ENCODE data around the gene PDE3B. TPM values are rescaled to one million over a fixed set of nuclear protein-coding genes. Genes with fewer than 3 reads are reported as not detected.
"Not testable (repeated sequence)": the region's sequence is repeated elsewhere in the genome, so short reads cannot be mapped to it uniquely, and the experiment has no call there.

Gene PDE3B
- polyA plus RNA-seq = 10 to 100 TPM in 1 of 4 donors, 1 to 10 TPM in 1, under 1 TPM in 2; 0.67 to 25.8 (median 2.4) TPM
- long read RNA-seq, donor 1, full-length matches to known transcripts = 2 of 2 reads
- long read RNA-seq, donor 1, partial matches to known transcripts = 0 of 2 reads
- long read RNA-seq, donor 1, other reads (novel, unspliced or antisense) = 0 of 2 reads
- long read RNA-seq, donor 2, full-length matches to known transcripts = 1 of 1 reads
- long read RNA-seq, donor 2, partial matches to known transcripts = 0 of 1 reads
- long read RNA-seq, donor 2, other reads (novel, unspliced or antisense) = 0 of 1 reads
- long read RNA-seq, donor 3 = 0 reads
- long read RNA-seq, donor 4 = 0 reads
- long read RNA-seq, donor 5, full-length matches to known transcripts = 1 of 1 reads
- long read RNA-seq, donor 5, partial matches to known transcripts = 0 of 1 reads
- long read RNA-seq, donor 5, other reads (novel, unspliced or antisense) = 0 of 1 reads
- long read RNA-seq, donor 6, full-length matches to known transcripts = 1 of 1 reads
- long read RNA-seq, donor 6, partial matches to known transcripts = 0 of 1 reads
- long read RNA-seq, donor 6, other reads (novel, unspliced or antisense) = 0 of 1 reads
- long read RNA-seq, donor 7 = 0 reads
- long read RNA-seq, donor 8 = 0 reads
- long read RNA-seq, donor 9 = 0 reads
- long read RNA-seq, donor 10 = 0 reads

GRCh38 chr11:14643697-14644225, at the start of gene PDE3B:
PDE3B (plus strand) TSS chr11:14643804; CDS start chr11:14644076, 272 bp downstream.
- H3K4me1 ChIP-seq (ENCODE audit: control insufficient read depth in 3 of 3, insufficient read depth in 2 of 3, low read depth in 1 of 3, low read length in 2 of 3) = peaks cover 0 to 8% (median 0%) of the 10 kb centered on the region in 3 donors
- no peak for FAIRE-seq
- H3K27me3 ChIP-seq (ENCODE audit: control insufficient read depth in 3 of 3, insufficient read depth in 3 of 3, low read length in 3 of 3) = no peaks in the 10 kb centered on the region
- H3K9me3 ChIP-seq (ENCODE audit: control insufficient read depth in 2 of 2, insufficient read depth in 1 of 2, low read depth in 1 of 2, low read length in 1 of 2) = no peaks in the 10 kb centered on the region
- peak within 1 kb of the TSS; percentile 62 to 96 (median 75) for H3K27ac ChIP-seq (ENCODE audit: low read depth in 1 of 3, low read length in 2 of 3)
- H3K4me3 ChIP-seq (ENCODE audit: low read depth in 1 of 3, low read length in 3 of 3) = peak within 1 kb of the TSS; percentile 78 to 95 (median 86)
- H3K36me3 ChIP-seq (ENCODE audit: control insufficient read depth in 3 of 3, insufficient read depth in 2 of 3, low read depth in 1 of 3, low read length in 3 of 3) = no peaks in the 10 kb centered on the region
- WGBS, 3 donors = 0 to 1% (median 0%) methylated on average over 48 to 59 of the region's 59 CpGs
- peak; percentile 79 to 89 for DNase-seq

- not testable (repeated sequence) for H3K9me3 ChIP-seq (ENCODE audit: control insufficient read depth in 2 of 2, insufficient read depth in 1 of 2, low read depth in 1 of 2, low read length in 1 of 2); H3K4me1 ChIP-seq (ENCODE audit: control insufficient read depth in 3 of 3, insufficient read depth in 2 of 3, low read depth in 1 of 3, low read length in 2 of 3); H3K27ac ChIP-seq (ENCODE audit: low read depth in 1 of 3, low read length in 2 of 3); H3K36me3 ChIP-seq (ENCODE audit: control insufficient read depth in 3 of 3, insufficient read depth in 2 of 3, low read depth in 1 of 3, low read length in 3 of 3); DNase-seq; FAIRE-seq; H3K27me3 ChIP-seq (ENCODE audit: control insufficient read depth in 3 of 3, insufficient read depth in 3 of 3, low read length in 3 of 3); H3K4me3 ChIP-seq (ENCODE audit: low read depth in 1 of 3, low read length in 3 of 3)
- 61 to 80% (median 78%) methylated on average over 1 of the region's 1 CpG for WGBS, 3 donors
These were observed 48.3 kb upstream of the PDE3B start for GRCh38 chr11:14595261-14595660.

GRCh38 chr11:14607713-14608112, 35.9 kb upstream of the PDE3B start:
- DNase-seq (no peak), FAIRE-seq (no peak)
- H3K27me3 ChIP-seq (ENCODE audit: control insufficient read depth in 3 of 3, insufficient read depth in 3 of 3, low read length in 3 of 3) = no peaks in the 10 kb centered on the region
- no peak overlapping the region for H3K4me3 ChIP-seq (ENCODE audit: low read depth in 1 of 3, low read length in 3 of 3)
- H3K4me1 ChIP-seq (ENCODE audit: control insufficient read depth in 3 of 3, insufficient read depth in 2 of 3, low read depth in 1 of 3, low read length in 2 of 3) = peaks cover 0 to 7% (median 0%) of the 10 kb centered on the region in 3 donors
- peaks cover 0 to 2% (median 0%) of the 10 kb centered on the region in 3 donors for H3K36me3 ChIP-seq (ENCODE audit: control insufficient read depth in 3 of 3, insufficient read depth in 2 of 3, low read depth in 1 of 3, low read length in 3 of 3)
- H3K27ac ChIP-seq (ENCODE audit: low read depth in 1 of 3, low read length in 2 of 3) = no peak overlapping the region
- H3K9me3 ChIP-seq (ENCODE audit: control insufficient read depth in 2 of 2, insufficient read depth in 1 of 2, low read depth in 1 of 2, low read length in 1 of 2) = peaks cover 0 to 5% of the 10 kb centered on the region in 2 donors

GRCh38 chr11:14609902-14610301, 33.7 kb upstream of the PDE3B start:
- Histone ChIP-seq H3K9me3 (ENCODE audit: control insufficient read depth in 2 of 2, insufficient read depth in 1 of 2, low read depth in 1 of 2, low read length in 1 of 2) (peaks cover 0 to 5% of the 10 kb centered on the region in 2 donors), H3K27ac (ENCODE audit: low read depth in 1 of 3, low read length in 2 of 3) (peak overlapping the region in 1 of 3 donors; percentile 18), H3K27me3 (ENCODE audit: control insufficient read depth in 3 of 3, insufficient read depth in 3 of 3, low read length in 3 of 3) (no peaks in the 10 kb centered on the region), H3K4me1 (ENCODE audit: control insufficient read depth in 3 of 3, insufficient read depth in 2 of 3, low read depth in 1 of 3, low read length in 2 of 3) (peaks cover 0 to 7% (median 0%) of the 10 kb centered on the region in 3 donors), H3K4me3 (ENCODE audit: low read depth in 1 of 3, low read length in 3 of 3) (no peak overlapping the region), H3K36me3 (ENCODE audit: control insufficient read depth in 3 of 3, insufficient read depth in 2 of 3, low read depth in 1 of 3, low read length in 3 of 3) (peaks cover 0 to 2% (median 0%) of the 10 kb centered on the region in 3 donors)
- no peak for FAIRE-seq
- 94 to 98% (median 96%) methylated on average over 1 of the region's 1 CpG for WGBS, 3 donors
- no peak for DNase-seq

- DNase-seq (no peak), FAIRE-seq (no peak)
- Histone ChIP-seq H3K4me1 (ENCODE audit: control insufficient read depth in 3 of 3, insufficient read depth in 2 of 3, low read depth in 1 of 3, low read length in 2 of 3) (peaks cover 0 to 11% (median 0%) of the 10 kb centered on the region in 3 donors), H3K4me3 (ENCODE audit: low read depth in 1 of 3, low read length in 3 of 3) (no peak overlapping the region), H3K36me3 (ENCODE audit: control insufficient read depth in 3 of 3, insufficient read depth in 2 of 3, low read depth in 1 of 3, low read length in 3 of 3) (peaks cover 0 to 2% (median 0%) of the 10 kb centered on the region in 3 donors), H3K27ac (ENCODE audit: low read depth in 1 of 3, low read length in 2 of 3) (no peak overlapping the region), H3K27me3 (ENCODE audit: control insufficient read depth in 3 of 3, insufficient read depth in 3 of 3, low read length in 3 of 3) (no peaks in the 10 kb centered on the region), H3K9me3 (ENCODE audit: control insufficient read depth in 2 of 2, insufficient read depth in 1 of 2, low read depth in 1 of 2, low read length in 1 of 2) (peaks cover 0 to 3% of the 10 kb centered on the region in 2 donors)
These were observed 31.7 kb upstream of the PDE3B start for GRCh38 chr11:14611939-14612338.

GRCh38 chr11:14612694-14613093, 30.9 kb upstream of the PDE3B start:
- DNase-seq (peak in 1 of 2 donors; percentile 53), FAIRE-seq (no peak)
- no peaks in the 10 kb centered on the region for H3K9me3 ChIP-seq (ENCODE audit: control insufficient read depth in 2 of 2, insufficient read depth in 1 of 2, low read depth in 1 of 2, low read length in 1 of 2)
- H3K4me1 ChIP-seq (ENCODE audit: control insufficient read depth in 3 of 3, insufficient read depth in 2 of 3, low read depth in 1 of 3, low read length in 2 of 3) = peaks cover 0 to 18% (median 0%) of the 10 kb centered on the region in 3 donors
- H3K36me3 ChIP-seq (ENCODE audit: control insufficient read depth in 3 of 3, insufficient read depth in 2 of 3, low read depth in 1 of 3, low read length in 3 of 3) = peaks cover 0 to 2% (median 0%) of the 10 kb centered on the region in 3 donors
- peak overlapping the region in 1 of 3 donors; percentile 15 for H3K27ac ChIP-seq (ENCODE audit: low read depth in 1 of 3, low read length in 2 of 3)
- no peak overlapping the region for H3K4me3 ChIP-seq (ENCODE audit: low read depth in 1 of 3, low read length in 3 of 3)
- 89 to 100% (median 96%) methylated on average over 2 of the region's 2 CpGs for WGBS, 3 donors
- no peaks in the 10 kb centered on the region for H3K27me3 ChIP-seq (ENCODE audit: control insufficient read depth in 3 of 3, insufficient read depth in 3 of 3, low read length in 3 of 3)

- Histone ChIP-seq H3K4me3 (ENCODE audit: low read depth in 1 of 3, low read length in 3 of 3) (no peak overlapping the region), H3K9me3 (ENCODE audit: control insufficient read depth in 2 of 2, insufficient read depth in 1 of 2, low read depth in 1 of 2, low read length in 1 of 2) (no peaks in the 10 kb centered on the region), H3K36me3 (ENCODE audit: control insufficient read depth in 3 of 3, insufficient read depth in 2 of 3, low read depth in 1 of 3, low read length in 3 of 3) (no peaks in the 10 kb centered on the region), H3K27ac (ENCODE audit: low read depth in 1 of 3, low read length in 2 of 3) (no peak overlapping the region), H3K4me1 (ENCODE audit: control insufficient read depth in 3 of 3, insufficient read depth in 2 of 3, low read depth in 1 of 3, low read length in 2 of 3) (peaks cover 0 to 25% (median 0%) of the 10 kb centered on the region in 3 donors), H3K27me3 (ENCODE audit: control insufficient read depth in 3 of 3, insufficient read depth in 3 of 3, low read length in 3 of 3) (no peaks in the 10 kb centered on the region)
- DNase-seq = no peak
- 88 to 94% (median 91%) methylated on average over 2 of the region's 2 CpGs for WGBS, 3 donors
- FAIRE-seq = no peak
These were observed 29.4 kb upstream of the PDE3B start for GRCh38 chr11:14614091-14614622.
